GM12872 (cell line): ENCODE measurements around the gene RABGEF1.
A peak's percentile ranks its signal among the peaks of the same experiment; 100 is the strongest.

ENCODE experiments used
- TF ChIP-seq, protein P1 (sequence below): IDR thresholded peaks from 3 replicates; pipeline ENCODE4 v1.5.1; 2011; ENCODE audit warnings: low read depth, mild to moderate bottlenecking, low read length, moderate library complexity; ENCODE audit not compliant: insufficient read depth

RABGEF1 gene

DNA sequence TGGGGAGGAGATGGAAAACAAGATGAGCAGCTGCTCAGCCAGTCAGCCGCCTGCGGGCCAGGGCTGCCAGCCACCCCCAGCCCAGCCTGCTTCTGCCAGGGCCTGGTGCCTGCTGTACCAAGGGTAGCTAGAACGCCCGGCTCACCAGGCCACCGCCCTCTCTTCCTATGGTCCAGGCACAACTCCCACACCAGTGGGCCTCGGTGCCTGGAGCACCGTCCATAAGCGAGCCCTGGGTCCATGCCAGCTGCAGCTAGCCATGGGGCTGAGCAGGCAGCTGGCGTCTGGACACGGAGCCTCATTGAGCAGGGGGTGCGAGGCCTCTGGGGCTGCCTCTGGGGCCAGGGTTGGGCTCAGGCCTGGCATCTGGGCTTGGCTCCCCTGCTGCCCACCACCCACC, 8.5 kb upstream of the RABGEF1 start:
- TF ChIP-seq, protein P1, sequence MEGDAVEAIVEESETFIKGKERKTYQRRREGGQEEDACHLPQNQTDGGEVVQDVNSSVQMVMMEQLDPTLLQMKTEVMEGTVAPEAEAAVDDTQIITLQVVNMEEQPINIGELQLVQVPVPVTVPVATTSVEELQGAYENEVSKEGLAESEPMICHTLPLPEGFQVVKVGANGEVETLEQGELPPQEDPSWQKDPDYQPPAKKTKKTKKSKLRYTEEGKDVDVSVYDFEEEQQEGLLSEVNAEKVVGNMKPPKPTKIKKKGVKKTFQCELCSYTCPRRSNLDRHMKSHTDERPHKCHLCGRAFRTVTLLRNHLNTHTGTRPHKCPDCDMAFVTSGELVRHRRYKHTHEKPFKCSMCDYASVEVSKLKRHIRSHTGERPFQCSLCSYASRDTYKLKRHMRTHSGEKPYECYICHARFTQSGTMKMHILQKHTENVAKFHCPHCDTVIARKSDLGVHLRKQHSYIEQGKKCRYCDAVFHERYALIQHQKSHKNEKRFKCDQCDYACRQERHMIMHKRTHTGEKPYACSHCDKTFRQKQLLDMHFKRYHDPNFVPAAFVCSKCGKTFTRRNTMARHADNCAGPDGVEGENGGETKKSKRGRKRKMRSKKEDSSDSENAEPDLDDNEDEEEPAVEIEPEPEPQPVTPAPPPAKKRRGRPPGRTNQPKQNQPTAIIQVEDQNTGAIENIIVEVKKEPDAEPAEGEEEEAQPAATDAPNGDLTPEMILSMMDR: no peak

GRCh38 chr7:66732439-66732838, 8.1 kb upstream of the RABGEF1 start:
- TF ChIP-seq, protein P1: peak; percentile 10; the same call in 1 of the 3 replicates

DNA sequence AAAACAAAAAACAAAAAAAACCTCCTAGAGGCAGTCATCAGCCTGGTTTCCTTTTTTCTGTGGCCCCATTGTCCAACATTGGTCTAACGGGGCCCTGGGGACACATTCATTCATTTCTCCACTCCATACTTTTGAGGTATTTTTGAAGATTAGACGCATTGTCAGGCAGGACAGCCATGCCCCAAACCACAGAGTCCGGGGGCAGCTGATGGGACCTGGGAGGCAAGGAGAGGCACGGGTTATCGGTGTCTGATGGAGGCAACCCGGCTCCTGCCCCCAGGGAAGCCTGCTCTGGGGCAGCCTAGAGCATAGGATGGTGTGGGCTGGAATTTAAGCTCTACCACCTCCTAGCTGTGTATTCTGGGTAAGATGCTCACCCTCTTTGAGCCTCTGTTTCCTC, 6.5 kb upstream of the RABGEF1 start:
- TF ChIP-seq, protein P1: no peak

- TF ChIP-seq, protein P1: no peak
Observed at GRCh38 chr7:66735154-66735553, 5.4 kb upstream of the RABGEF1 start.

DNA sequence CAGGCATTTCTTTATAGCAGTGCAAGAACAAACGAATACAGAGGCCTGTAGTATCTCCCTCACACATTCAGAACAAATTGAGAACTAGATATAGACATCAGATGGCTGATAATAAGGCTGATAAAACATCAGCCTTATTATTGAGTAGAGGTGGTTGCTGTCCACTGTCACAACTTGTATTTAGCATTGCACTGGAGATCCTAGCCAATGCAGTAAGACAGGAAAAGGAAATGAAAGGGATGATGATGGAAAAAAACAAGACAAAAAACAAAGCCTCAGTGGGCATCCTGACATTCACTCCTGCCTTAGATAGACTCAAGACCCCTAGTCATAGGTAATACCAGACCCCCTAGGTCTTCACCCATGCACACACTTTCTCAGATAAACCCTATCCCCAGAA, 4.7 kb upstream of the RABGEF1 start:
- TF ChIP-seq, protein P1: no peak

DNA sequence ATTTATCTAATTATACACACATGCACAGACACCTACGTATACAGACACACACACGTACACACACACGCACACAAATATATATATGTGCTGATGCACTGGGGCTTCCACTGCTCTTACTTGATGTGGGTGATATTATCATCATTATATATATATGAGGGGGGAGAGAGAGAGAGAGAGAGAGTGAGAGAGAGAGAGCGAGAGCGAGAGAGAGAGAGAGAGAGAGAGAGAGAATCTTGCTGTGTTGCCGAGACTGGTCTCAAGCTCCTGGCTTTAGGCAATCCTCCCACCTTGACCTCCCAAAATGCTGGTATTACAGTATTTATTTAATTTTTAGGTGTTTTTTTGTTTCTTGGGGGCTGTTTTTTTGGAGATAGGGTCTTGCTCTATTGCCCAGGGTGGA, 3.6 kb upstream of the RABGEF1 start:
- TF ChIP-seq, protein P1: no peak

- TF ChIP-seq, protein P1: no peak
Observed at GRCh38 chr7:66737667-66738066, 2.9 kb upstream of the RABGEF1 start.

- TF ChIP-seq, protein P1: no peak
Observed at GRCh38 chr7:66739477-66739876, 1.1 kb upstream of the RABGEF1 start.
